ENCODE measurements around the gene ZNF385D.
"Not testable (repeated sequence)": the region's sequence is repeated elsewhere in the genome, so short reads cannot be mapped to it uniquely, and the experiment has no call there.

ZNF385D gene

DNA sequence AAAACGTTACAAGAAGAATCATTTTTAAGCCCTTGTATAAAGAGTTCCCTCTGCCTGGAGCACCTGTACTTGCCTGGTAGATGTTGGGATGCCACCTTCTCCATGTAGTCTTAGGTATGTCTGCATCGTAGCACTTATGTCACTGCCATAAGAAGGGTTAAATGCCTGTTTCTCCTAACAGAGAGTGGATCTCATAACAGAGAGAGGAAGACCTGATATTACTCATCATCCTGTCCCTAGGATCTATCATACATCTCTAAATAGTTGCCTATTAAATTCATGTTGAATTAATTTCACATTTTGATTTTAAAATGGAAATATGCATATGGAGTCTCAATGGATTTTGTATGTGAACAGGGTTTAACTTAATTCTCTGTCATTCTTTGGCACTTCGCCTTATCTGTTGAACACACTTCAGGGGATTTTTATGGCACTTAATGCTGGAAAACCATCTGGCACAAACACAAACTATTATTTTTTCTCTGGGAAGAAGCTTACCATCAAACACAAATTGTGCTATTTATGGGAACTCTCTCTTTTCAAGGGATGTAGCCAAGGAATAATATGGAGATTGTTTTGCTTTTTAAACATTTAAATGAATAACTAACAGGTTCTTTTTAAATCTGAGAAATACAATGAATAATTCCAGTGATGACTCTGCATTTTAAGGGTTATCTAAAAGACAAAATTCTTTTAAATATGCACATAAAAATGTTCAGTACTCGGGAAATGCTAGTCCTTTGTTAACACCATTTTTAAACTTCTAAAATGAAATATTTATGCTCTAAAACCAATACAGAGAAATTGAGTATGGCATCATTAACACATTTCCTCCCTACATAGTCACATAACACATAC, 230.7 kb downstream of the ZNF385D start:
- no peak for DNase-seq (ENCODE audit: low read depth in 2 of 3, low spot score in 2 of 3)

DNA sequence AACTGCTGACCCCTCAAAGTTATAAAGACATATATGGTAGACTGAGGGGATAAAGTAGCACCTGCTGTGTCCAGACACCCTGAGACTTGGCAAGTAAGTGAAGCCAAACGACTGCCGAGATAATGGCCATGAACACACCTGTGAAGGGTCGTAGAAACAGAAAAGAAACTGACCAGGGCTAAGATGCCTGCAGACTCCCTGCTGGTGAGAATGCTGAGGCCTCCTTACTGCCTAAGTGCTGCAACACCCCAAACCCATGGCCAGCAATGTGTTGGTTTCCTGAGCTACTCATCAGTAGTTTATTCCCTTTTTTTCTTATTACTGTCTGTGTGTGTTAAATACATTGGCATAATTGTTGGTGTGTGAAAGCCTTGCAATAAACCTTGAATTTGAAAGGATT, 233.8 kb downstream of the ZNF385D start:
- no peak for DNase-seq (ENCODE audit: low read depth in 2 of 3, low spot score in 2 of 3)

DNA sequence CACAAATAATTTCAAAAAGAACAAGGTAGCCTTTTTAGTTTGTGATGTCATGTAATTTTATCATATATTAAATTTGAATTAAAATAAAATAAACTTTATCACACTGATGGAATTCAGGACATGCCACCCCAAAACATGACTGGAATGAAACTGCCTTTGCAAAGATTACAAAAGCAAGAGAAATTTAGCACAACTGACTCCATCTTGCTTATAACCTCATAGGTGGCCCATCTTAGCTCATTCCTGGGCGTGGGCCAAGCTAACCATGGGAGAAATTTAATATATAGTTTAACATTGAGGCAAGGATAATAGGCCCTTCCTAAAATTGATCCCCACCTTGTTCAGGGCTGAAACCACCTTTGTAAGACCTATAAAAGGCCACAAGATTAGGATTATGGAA, 235.6 kb downstream of the ZNF385D start:
- no peak for DNase-seq (ENCODE audit: low read depth in 2 of 3, low spot score in 2 of 3)

DNA sequence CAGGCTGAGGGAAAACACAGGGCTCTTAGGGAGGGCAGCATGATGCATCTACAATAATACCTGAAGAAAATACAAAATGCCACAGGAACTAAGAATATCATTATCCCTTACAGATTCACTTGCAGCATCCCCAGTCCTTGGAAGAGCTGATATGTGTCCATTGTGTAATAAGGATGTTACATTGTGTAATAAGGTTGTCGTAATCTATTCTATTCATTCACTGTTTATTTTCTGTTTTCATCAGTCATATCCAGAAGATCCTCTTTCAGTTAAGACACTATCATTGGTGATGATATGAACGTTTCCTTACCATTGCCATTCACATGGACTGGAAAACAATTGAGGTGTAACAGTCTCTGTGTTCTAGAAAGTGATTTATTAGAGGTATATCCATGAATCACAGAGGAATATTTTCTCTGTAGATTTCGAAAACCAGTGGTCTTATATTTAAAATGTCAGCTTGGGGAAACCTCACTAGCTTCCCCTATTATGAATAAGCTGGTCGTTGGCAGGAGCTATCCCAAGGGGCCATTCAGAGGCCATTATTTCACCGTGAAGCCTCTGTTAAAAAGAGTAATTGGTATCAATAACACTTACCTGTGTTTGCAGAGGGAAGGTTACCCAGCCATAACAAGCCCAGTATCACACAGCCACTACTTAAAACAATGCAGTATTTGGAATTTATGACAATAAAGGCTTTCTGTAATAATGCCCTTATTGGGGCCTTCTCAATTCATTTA, 241.1 kb downstream of the ZNF385D start:
- no peak for DNase-seq (ENCODE audit: low read depth in 2 of 3, low spot score in 2 of 3)

DNA sequence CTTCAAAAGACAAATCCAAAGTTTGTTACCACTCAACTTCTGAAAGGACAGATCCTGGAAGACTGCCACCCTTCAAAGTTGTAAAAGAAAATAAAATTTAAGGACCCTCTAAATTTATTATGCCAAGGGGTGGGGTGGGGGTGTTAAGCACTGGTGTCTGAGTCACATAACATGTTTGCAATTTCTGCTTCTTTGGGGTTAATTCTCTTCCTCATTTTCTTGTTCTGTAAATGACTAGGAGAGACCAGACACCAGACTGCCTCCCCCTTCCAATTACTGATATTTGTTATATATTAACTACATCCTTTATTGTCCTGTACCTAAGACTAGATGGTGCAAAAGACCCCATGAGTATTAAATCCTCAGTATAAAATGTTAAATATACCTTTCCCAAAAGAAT, 242.8 kb downstream of the ZNF385D start:
- DNase-seq (ENCODE audit: low read depth in 2 of 3, low spot score in 2 of 3), result no peak

DNA sequence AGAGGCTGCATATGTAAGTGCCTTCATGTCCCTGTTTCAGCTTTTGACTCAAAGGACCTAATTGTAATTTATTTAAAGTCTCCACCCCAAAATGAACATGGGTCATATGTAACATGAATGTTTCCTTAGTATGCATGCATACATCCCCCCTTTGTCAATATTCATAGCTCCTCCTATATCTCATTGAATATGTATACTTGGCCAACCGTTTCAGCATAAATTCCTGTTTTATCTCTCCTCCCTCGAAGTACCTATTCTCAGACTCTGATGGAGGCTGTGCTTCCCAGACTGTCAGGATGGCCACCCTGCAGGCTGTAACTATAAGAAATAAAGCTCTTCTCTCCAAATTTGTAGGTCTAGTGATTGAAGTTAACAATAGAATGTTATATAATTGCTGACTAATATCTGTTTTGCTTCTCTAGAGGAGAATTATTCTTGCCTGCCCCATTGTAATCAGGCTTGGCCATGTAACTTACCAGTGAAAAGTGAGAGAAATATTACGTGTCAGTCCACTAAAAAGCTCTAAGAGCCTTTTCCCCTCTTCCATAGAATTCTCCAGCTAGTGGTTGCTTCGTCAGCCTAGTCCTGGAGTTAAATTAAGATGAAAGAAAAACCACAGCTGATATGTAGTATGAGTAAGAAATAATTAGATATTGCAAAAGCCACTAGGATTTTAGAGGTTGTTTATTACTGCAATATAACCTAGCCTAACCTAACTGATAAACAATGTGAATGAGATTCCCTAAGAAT, 245.1 kb downstream of the ZNF385D start:
- no peak for DNase-seq (ENCODE audit: low read depth in 2 of 3, low spot score in 2 of 3)

DNA sequence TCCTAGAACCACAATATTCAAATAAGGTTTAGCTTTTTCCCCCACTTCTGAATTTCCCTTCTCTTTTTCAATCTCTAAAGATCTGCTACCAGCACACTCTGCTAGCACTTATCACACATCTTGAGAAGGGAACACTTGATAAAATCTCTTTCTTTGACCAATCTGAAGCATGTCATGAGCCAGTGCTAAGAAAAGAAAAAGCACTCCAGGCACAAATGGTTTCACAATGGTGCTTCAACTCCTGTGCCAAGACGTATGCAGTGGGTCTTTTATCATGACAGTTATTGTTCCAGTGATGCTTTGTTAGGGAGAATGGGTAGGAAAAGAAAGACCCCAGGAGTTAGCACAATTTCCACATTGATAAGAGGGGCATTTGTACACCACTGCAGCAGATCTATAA, 248.4 kb downstream of the ZNF385D start:
- DNase-seq (ENCODE audit: low read depth in 2 of 3, low spot score in 2 of 3), result no peak

DNA sequence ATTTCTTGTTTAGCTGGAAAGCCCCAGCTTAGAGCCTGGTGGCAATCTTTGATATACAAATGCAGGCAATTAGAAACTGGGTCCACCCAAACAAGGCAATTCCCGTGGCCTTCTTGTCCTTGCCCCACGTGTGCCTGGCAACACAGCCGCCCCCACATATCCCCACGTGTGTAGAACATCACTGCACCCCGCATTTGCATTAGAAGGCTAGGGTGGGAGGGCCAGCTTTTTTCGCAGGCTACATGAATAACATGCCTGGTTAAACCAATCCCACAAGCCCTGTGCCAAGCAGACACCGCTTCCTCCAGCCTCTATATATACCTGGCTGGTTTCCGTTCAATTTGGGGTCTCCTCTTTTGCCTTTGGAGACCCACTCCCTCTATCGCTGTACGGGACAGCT, 250.2 kb downstream of the ZNF385D start:
- DNase-seq (ENCODE audit: low read depth in 2 of 3, low spot score in 2 of 3), result no peak

DNA sequence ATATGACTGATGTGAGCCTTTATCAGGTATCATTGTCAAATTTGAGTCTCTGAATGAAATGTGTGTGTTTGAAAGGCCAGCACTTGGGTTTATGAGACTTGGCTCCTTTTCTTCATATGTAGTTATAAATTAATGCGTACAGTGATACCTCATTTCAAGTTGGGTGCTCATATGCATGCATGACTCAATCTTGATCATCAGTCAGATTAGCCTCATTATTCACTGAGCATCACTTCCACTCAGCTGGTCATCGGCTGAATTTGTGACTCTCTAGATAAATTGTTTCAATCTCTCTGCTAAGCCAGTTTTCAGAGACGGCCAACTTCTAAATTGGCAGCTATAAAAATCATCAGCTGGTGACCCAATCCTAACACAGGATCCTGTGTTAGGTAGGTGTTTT, 260.3 kb downstream of the ZNF385D start:
- DNase-seq (ENCODE audit: low read depth in 2 of 3, low spot score in 2 of 3), result not testable (repeated sequence)

DNA sequence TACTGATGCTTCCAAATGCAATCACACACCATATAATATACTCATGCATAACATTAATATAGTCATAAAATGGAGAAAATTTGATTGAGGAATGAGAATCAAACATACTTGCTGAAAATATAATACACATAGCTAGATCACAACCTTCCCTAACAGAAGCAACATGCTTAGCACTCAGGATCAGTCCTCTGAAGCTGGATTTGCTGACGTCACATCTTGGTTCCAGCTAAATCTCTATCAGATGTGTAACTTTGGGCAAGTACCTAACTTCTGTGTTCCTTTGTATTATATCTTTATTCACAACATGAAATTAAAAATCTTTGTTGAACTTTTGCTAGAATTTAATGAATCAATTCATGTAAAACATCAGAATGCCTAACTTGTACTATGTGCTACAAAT, 263.5 kb downstream of the ZNF385D start:
- no peak for DNase-seq (ENCODE audit: low read depth in 2 of 3, low spot score in 2 of 3)

DNA sequence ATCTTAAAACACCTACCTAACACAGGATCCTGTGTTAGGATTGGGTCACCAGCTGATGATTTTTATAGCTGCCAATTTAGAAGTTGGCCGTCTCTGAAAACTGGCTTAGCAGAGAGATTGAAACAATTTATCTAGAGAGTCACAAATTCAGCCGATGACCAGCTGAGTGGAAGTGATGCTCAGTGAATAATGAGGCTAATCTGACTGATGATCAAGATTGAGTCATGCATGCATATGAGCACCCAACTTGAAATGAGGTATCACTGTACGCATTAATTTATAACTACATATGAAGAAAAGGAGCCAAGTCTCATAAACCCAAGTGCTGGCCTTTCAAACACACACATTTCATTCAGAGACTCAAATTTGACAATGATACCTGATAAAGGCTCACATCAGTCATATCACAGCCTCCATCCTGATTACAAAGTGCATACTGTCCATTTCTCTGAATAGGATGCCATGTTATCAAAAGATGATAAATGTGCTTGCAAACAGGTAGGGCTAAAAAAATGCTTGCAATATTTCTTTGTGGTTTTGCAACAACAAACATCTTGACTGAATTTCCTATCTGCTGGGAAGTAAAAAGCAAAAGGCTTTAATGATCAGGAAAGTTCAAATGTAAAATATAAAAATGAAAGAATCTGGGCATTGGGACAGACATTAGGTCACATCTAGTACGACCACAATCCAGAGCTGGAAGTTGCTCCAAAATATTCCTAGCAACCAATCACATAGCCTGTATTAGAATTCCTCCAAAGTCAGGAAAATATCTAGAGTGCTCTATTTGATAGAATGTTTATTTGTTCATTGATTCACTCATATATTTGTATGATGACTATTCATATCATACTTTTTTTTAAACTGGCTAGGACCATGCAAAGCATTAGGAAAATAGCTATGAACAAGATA, 264.7 kb downstream of the ZNF385D start:
- not testable (repeated sequence) for DNase-seq (ENCODE audit: low read depth in 2 of 3, low spot score in 2 of 3)

DNA sequence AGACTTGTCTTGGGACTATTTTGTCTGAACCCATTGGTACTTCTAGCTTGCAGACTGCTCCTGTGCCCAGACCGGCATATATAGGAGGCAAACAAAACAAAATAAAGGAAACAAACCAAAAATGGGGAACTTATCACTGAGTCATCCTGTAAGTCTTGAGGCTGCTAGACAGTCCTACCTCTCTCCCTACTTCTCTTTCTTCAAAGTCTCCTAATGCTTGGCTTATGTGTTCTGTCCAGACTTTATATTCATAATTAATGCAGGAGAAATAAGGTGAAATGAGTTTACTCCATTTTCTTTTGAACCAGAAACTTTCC, 266.2 kb downstream of the ZNF385D start:
- DNase-seq (ENCODE audit: low read depth in 2 of 3, low spot score in 2 of 3), result no peak

DNA sequence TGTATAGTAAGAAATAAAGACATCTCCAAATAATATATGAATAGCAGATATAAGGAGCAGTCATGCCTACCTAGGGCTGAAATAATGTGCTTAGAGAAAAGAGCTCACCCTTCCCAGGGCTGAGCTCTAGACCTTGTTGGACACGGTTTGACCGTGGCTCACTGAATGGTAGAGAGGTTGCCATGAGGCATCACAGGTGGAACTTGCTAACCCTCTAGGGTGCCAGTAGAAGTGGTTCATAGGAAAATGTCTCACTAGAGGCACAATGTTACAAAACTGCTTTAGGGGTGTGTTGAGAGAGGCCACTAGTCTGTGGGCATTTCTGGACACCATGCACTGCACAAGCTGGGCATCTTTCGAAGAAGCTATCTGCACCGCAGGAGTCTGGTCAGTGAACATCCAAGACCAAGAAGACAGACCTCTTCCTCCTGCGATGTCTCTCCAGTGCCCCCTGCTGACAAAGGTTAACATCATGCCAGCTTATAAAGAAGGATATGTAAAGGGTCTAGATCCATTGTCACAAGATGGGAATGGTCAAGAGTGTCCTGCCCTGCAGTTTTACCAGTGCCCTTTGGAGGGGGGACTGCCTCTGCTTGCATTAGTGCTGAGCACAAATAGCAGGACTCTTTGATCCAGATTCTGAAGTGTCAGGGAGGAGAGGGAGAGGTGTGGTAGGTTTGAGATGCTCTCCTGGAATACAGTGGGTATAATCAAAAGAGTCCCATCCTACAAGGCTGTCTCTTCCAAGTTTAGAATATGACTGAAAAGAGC, 266.8 kb downstream of the ZNF385D start:
- no peak for DNase-seq (ENCODE audit: low read depth in 2 of 3, low spot score in 2 of 3)

DNA sequence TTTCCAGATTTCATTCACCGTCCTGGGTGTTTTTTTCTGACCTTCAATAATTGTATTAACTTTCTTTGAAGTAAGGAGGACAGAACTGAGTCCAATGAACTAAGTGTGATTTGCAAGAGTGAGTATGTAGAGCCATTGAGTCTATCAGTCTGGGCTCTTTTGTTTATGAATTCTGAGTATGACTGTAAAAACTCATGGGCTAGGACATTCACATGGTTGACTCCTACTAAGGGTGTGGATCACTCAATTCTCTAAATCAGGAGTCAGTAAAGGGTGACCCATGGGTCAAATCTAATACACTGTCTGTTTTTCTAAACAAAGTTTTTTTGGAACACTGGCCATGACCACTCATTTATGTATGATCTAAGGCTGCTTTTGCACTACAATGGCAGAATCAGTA, 269.0 kb downstream of the ZNF385D start:
- no peak for DNase-seq (ENCODE audit: low read depth in 2 of 3, low spot score in 2 of 3)

DNA sequence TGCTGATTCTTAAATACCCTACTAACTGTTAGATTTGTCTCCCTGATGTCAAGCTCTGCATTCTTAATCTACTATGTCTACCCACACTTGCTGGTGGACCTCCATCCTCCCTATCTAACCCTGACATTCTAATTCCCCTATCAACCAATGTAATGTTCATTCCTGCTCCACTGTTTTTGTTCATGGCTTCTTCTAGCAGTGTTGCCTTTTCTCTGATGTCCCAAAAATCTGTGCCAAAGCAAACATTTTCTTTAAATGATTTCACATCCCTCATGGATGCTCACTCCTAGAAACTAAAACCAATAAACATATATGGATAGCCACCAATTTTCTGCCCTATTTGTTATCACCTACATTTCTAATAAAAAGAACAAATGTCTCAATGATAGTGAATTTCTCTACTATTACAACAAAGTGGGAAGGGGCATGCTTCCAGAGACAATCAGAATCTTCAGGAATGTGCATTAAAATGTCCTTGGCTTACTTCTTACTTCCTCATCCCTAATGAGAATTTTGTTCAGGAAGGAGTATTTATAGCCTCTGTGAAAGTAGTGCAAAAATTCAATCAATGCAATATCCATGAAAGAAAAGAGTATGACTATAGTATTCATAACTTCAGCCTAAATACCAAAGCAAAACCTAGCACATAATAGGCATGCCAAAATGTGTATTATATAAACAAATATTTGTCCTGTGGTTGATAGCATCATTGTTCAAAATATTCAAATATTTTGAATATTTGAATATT, 273.3 kb downstream of the ZNF385D start:
- DNase-seq (ENCODE audit: low read depth in 2 of 3, low spot score in 2 of 3), result no peak

DNA sequence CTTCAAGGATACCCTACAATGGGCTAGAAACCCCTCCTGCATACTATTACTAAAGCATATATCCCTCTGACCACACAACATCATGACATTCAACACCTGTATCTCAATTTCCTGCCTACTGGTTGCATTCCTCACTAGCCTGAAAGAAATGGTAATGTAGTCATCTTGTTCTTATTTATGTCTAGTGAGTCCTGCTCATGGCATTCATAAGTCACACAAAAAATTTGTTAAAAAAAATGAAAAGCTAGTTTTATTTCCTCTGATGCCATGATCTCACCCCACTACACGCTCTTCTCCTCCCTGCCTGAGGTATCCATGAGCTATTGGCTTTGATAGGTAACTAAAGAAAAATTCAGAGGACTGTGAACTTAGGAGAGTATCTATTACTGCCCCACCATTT, 284.5 kb downstream of the ZNF385D start:
- no peak for DNase-seq (ENCODE audit: low read depth in 2 of 3, low spot score in 2 of 3)

DNA sequence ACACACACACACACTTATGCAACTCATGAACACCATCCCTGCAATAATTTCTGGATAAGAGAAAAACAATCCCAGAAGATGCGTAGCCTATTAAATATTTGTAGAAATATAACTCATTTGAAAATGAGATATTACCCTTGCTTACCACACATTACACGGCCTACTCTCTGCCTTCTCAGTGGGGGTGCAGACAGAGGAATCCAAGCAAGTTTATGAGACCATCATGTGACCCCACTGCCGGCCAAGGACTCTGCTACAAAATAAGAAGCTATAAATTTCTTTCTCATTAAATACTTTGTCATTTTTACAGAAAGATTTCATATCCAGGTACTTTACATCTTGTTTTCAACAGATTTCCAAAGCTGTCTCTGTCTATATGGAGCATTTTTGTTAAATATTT, 286.3 kb downstream of the ZNF385D start:
- DNase-seq (ENCODE audit: low read depth in 2 of 3, low spot score in 2 of 3), result no peak

DNA sequence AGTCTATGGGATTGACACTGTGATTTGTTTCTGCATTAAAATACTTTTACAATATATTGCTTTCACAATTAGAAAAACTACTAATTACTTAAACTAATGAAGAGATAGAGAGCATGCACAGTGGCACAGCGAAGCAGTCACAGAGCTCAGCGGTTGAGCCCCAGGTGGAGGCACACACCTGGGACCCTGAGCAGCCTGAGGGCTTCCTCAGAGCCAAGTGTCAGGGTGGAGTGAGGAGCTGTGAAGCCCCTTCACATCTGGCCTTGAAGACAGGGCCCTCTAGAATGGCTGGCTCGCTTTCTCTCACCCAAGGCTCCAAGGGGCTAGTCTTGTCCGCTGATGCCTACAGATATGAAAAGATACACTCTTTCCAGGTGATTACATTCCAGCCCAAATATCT, 287.7 kb downstream of the ZNF385D start:
- no peak for DNase-seq (ENCODE audit: low read depth in 2 of 3, low spot score in 2 of 3)

DNA sequence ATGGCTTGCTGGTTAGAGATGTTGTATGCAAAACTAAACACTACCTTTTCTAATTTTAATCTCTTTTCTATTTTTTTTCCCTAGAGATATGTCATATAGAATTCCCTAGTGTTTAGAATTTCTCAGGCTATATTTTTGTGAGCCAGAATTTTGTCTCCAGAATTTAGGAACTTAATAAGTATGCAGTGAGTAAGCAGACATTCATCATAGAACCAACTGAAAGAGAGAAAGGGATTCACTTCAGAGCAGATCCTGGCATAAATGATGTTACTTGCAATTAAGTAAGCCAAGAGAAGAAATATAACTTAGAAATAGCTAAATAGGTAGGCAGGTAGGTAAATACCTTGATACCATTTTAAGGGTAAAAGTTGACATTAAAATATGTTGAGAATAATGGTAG, 288.9 kb downstream of the ZNF385D start:
- no peak for DNase-seq (ENCODE audit: low read depth in 2 of 3, low spot score in 2 of 3)

DNA sequence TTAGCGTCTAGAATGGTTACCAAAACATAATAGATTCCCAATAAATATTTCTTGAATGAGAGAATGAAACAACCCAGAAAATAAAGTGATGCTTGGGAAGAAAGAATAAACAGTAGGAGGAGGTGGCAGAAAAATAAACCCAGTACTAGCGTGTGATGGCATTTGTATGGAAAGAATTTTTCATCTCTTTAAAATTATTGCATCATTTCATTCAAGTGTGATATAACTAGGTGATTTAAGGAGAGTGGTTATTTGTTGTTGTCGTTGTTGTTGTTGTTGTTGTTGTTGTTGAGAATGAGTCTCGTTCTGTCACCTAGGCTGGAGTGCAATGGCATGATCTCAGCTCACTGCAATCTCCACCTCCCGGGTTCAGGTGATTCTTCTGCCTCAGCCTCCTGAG, 293.9 kb downstream of the ZNF385D start:
- no peak for DNase-seq (ENCODE audit: low read depth in 2 of 3, low spot score in 2 of 3)
